HFFc6 (cell line): Measurements from ENCODE around the gene ACOT8. TPM values are rescaled to one million over a fixed set of nuclear protein-coding genes. Genes with fewer than 3 reads are reported as not detected.

Experiments used
- DNase-seq: peaks from one replicate; pipeline ENCODE4 v3.0.0-alpha.2; 2018
- H3K27ac Mint-ChIP-seq: 2 replicates; pipeline ENCODE4 v1.8.0; 2020; ENCODE audit warnings: mild to moderate bottlenecking, mixed read lengths
- H3K27me3 Mint-ChIP-seq: 2 replicates; pipeline ENCODE4 v1.8.0; 2021; ENCODE audit warnings: mild to moderate bottlenecking, moderate library complexity, mixed read lengths; ENCODE audit not compliant: insufficient read depth
- H3K36me3 Mint-ChIP-seq: 2 replicates; pipeline ENCODE4 v1.8.0; 2021; ENCODE audit warnings: low read depth, mixed read lengths
- H3K4me1 Mint-ChIP-seq: 2 replicates; pipeline ENCODE4 v1.8.0; 2020; ENCODE audit warnings: low read depth, mixed read lengths
- H3K4me3 Mint-ChIP-seq: 2 replicates; pipeline ENCODE4 v1.8.0; 2020; ENCODE audit warnings: mild to moderate bottlenecking, moderate library complexity, mixed read lengths
- H3K9me3 Mint-ChIP-seq: 2 replicates; pipeline ENCODE4 v1.8.0; 2020; ENCODE audit warnings: mild to moderate bottlenecking, mixed read lengths
- CTCF ChIP-seq: fragments of 200-600 bp; sonication (generic); IDR thresholded peaks from 2 replicates; pipeline ENCODE4 v1.5.0; 2021; ENCODE audit warnings: antibody characterized with exemption, mild to moderate bottlenecking
- total RNA-seq, 6 experiments: library from RNA; stranded (reverse); fragmentation: NEBNext Ultra II Directional; extraction: Animal tissue kit (Norgen Biotek cat#: 25700); gene quantifications; 2 replicates in 1 of 6; 3 replicates in 5 of 6; pipeline ENCODE4 v1.2.3, GENCODE V29; 2021

ACOT8 gene
- total RNA-seq, 6 experiments from 2014 or later: 24.2 to 31.2 (median 26.4) TPM

- Mint-ChIP-seq H3K9me3 (no peaks in the 10 kb centered on the region; the same call in 1 of the 2 replicates), H3K36me3 (peaks cover 12% of the 10 kb centered on the region), H3K27ac (no peak overlapping the region), H3K4me1 (peaks cover 40% of the 10 kb centered on the region), H3K4me3 (no peak overlapping the region), H3K27me3 (no peaks in the 10 kb centered on the region)
- no peak for DNase-seq
- no peak for TF ChIP-seq CTCF
Observed at GRCh38 chr20:45863543-45864470, 6.6 kb upstream of the ACOT8 start.

GRCh38 chr20:45861221-45862075 lies 4.3 kb upstream of the ACOT8 start:
- no peak for TF ChIP-seq CTCF
- no peak for DNase-seq
- no peaks in the 10 kb centered on the region; the same call in 1 of the 2 replicates for H3K9me3 Mint-ChIP-seq
- peaks cover 35% of the 10 kb centered on the region for H3K4me1 Mint-ChIP-seq
- peaks cover 3% of the 10 kb centered on the region; the same call in 1 of the 2 replicates for H3K27me3 Mint-ChIP-seq
- no peak overlapping the region for H3K27ac Mint-ChIP-seq
- peaks cover 16% of the 10 kb centered on the region for H3K36me3 Mint-ChIP-seq
- H3K4me3 Mint-ChIP-seq: no peak overlapping the region

- peaks cover 16% of the 10 kb centered on the region for H3K36me3 Mint-ChIP-seq
- no peak for TF ChIP-seq CTCF
- H3K4me3 Mint-ChIP-seq: no peak overlapping the region
- H3K27me3 Mint-ChIP-seq: peaks cover 3% of the 10 kb centered on the region; the same call in 1 of the 2 replicates
- H3K9me3 Mint-ChIP-seq: no peaks in the 10 kb centered on the region; the same call in 1 of the 2 replicates
- H3K27ac Mint-ChIP-seq: no peak overlapping the region
- DNase-seq: no peak
- H3K4me1 Mint-ChIP-seq: peaks cover 42% of the 10 kb centered on the region
Observed at GRCh38 chr20:45860560-45861220, 3.5 kb upstream of the ACOT8 start.

- no peak for DNase-seq
- TF ChIP-seq CTCF: no peak
- H3K4me3 Mint-ChIP-seq: no peak overlapping the region
- peaks cover 16% of the 10 kb centered on the region for H3K36me3 Mint-ChIP-seq
- H3K27ac Mint-ChIP-seq: no peak overlapping the region
- no peaks in the 10 kb centered on the region; the same call in 1 of the 2 replicates for H3K9me3 Mint-ChIP-seq
- H3K4me1 Mint-ChIP-seq: peaks cover 42% of the 10 kb centered on the region
- peaks cover 3% of the 10 kb centered on the region; the same call in 1 of the 2 replicates for H3K27me3 Mint-ChIP-seq
Observed at GRCh38 chr20:45859916-45860315, 2.7 kb upstream of the ACOT8 start.

GRCh38 chr20:45857882-45858216 lies 657 bp upstream of the ACOT8 start:
- DNase-seq: no peak

More at GRCh38 chr20:45857882-45858216, 657 bp upstream of the ACOT8 start:
- no peak for TF ChIP-seq CTCF
- Mint-ChIP-seq H3K9me3 (no peaks in the 10 kb centered on the region; the same call in 1 of the 2 replicates), H3K27me3 (peaks cover 3% of the 10 kb centered on the region; the same call in 1 of the 2 replicates), H3K4me1 (peaks cover 42% of the 10 kb centered on the region), H3K27ac (peak overlapping the region; percentile 75), H3K4me3 (peak overlapping the region; percentile 94), H3K36me3 (peaks cover 20% of the 10 kb centered on the region)
